Peyer's patch (tissue), 4 donors: ENCODE measurements around the gene LCTL.
"Not testable (repeated sequence)": the region's sequence is repeated elsewhere in the genome, so short reads cannot be mapped to it uniquely, and the experiment has no call there.

Experiments
- CTCF ChIP-seq, 6 experiments: fragments of 450-650 bp in 4 of 6; fragments of 200-600 bp in 2 of 6; sonication (generic) in 1 of 6; IDR thresholded peaks; one replicate each; pipeline ENCODE4 v1.5.1; 2017 to 2019; ENCODE audit warnings: antibody characterized with exemption in 6 of 6, mild to moderate bottlenecking in 3 of 6, moderate library complexity in 1 of 6
- POLR2A ChIP-seq, 2 donors: fragments of 450-650 bp; IDR thresholded peaks; one replicate each; pipeline ENCODE4 v1.5.1; 2017; ENCODE audit warnings: antibody characterized with exemption in 2 of 2, mild to moderate bottlenecking in 2 of 2, moderate library complexity in 2 of 2

- not testable (repeated sequence) for TF ChIP-seq CTCF, POLR2A (IDR thresholded peaks at IDR 0.05)
Observed at GRCh38 chr15:66500346-66500745, 65.5 kb downstream of the LCTL start.
